GM19023 (cell line): ENCODE results near the gene BCHE.

Experiments used
- ATAC-seq: cut with Tn5 transposase; IDR thresholded peaks from one replicate; pipeline ENCODE4 v1.9.1; 2021; ENCODE audit warnings: mild to moderate bottlenecking, moderate library complexity; ENCODE audit not compliant: unreplicated experiment

The BCHE gene

GRCh38 chr3:165837058-165837525 is at the start of gene BCHE:
Gene BCHE (minus strand): TSS chr3:165837423. CDS start chr3:165831033, 6,390 bp downstream.
- ATAC-seq, result no peak

- no peak for ATAC-seq
Observed at GRCh38 chr3:165885558-165886270, 48.5 kb upstream of the BCHE start.

- ATAC-seq, result no peak
Observed at GRCh38 chr3:165884518-165884917, 47.3 kb upstream of the BCHE start.

GRCh38 chr3:165883863-165884478 is 46.7 kb upstream of the BCHE start:
- ATAC-seq, result no peak

GRCh38 chr3:165883117-165883516 is 45.9 kb upstream of the BCHE start:
- no peak for ATAC-seq

GRCh38 chr3:165875644-165876043 is 38.4 kb upstream of the BCHE start:
- ATAC-seq, result no peak

- ATAC-seq, result no peak
Observed at GRCh38 chr3:165874663-165875489, 37.7 kb upstream of the BCHE start.

- ATAC-seq, result no peak
Observed at GRCh38 chr3:165868088-165868487, 30.9 kb upstream of the BCHE start.

- no peak for ATAC-seq
Observed at GRCh38 chr3:165859061-165859460, 21.8 kb upstream of the BCHE start.

- no peak for ATAC-seq
Observed at GRCh38 chr3:165855581-165855980, 18.4 kb upstream of the BCHE start.

- no peak for ATAC-seq
Observed at GRCh38 chr3:165854696-165855095, 17.5 kb upstream of the BCHE start.

GRCh38 chr3:165852711-165853110 is 15.5 kb upstream of the BCHE start:
- no peak for ATAC-seq

- ATAC-seq, result no peak
Observed at GRCh38 chr3:165852191-165852590, 15.0 kb upstream of the BCHE start.

- ATAC-seq, result no peak
Observed at GRCh38 chr3:165846056-165846455, 8.8 kb upstream of the BCHE start.

- ATAC-seq, result no peak
Observed at GRCh38 chr3:165839296-165840076, 2.3 kb upstream of the BCHE start.

GRCh38 chr3:165837801-165838200 is 578 bp upstream of the BCHE start:
- no peak for ATAC-seq

GRCh38 chr3:165835431-165835830 is 1.8 kb downstream of the BCHE start:
- no peak for ATAC-seq

GRCh38 chr3:165830746-165831145 is 6.5 kb downstream of the BCHE start:
- no peak for ATAC-seq

GRCh38 chr3:165827883-165828282 is 9.3 kb downstream of the BCHE start:
- ATAC-seq, result no peak

GRCh38 chr3:165827233-165827632 is 10.0 kb downstream of the BCHE start:
- no peak for ATAC-seq

- ATAC-seq, result no peak
Observed at GRCh38 chr3:165820671-165821123, 16.5 kb downstream of the BCHE start.
